ENCODE results near the gene FAM161B. TPM values are rescaled to one million over a fixed set of nuclear protein-coding genes. Genes with fewer than 3 reads are reported as not detected.
"Not testable (repeated sequence)": the region's sequence is repeated elsewhere in the genome, so short reads cannot be mapped to it uniquely, and the experiment has no call there.

FAM161B gene
- polyA plus RNA-seq, 1 experiment = 2.6 TPM

GRCh38 chr14:73996731-73997107 lies 46.8 kb upstream of the FAM161B start:
- no peak for DNase-seq (ENCODE audit: low read depth)
- ChIA-PET POLR2A (no interaction called here), CTCF (no interaction called here)
- Histone ChIP-seq H3K27me3 (ENCODE audit: control insufficient read depth, insufficient read depth, low read length) (no peaks in the 10 kb centered on the region), H3K4me3 (ENCODE audit: low read depth, low read length) (no peak overlapping the region), H3K36me3 (ENCODE audit: control insufficient read depth, insufficient read depth, low read length) (peaks cover 3% of the 10 kb centered on the region; the same call in 1 of the 2 replicates)
- no peak for TF ChIP-seq CTCF (IDR thresholded peaks at IDR 0.05; ENCODE audit: insufficient read depth, low read depth, low read length)

- H3K4me3 ChIP-seq (ENCODE audit: low read depth, low read length) = no peak overlapping the region
- POLR2A ChIA-PET = no interaction called here
- CTCF ChIA-PET = no interaction called here
- no peak for TF ChIP-seq CTCF (IDR thresholded peaks at IDR 0.05; ENCODE audit: insufficient read depth, low read depth, low read length)
- DNase-seq (ENCODE audit: low read depth) = no peak
- no peaks in the 10 kb centered on the region for H3K27me3 ChIP-seq (ENCODE audit: control insufficient read depth, insufficient read depth, low read length)
- H3K36me3 ChIP-seq (ENCODE audit: control insufficient read depth, insufficient read depth, low read length) = peaks cover 3% of the 10 kb centered on the region; the same call in 1 of the 2 replicates
Measured at GRCh38 chr14:73995977-73996378, 46.1 kb upstream of the FAM161B start.

DNA sequence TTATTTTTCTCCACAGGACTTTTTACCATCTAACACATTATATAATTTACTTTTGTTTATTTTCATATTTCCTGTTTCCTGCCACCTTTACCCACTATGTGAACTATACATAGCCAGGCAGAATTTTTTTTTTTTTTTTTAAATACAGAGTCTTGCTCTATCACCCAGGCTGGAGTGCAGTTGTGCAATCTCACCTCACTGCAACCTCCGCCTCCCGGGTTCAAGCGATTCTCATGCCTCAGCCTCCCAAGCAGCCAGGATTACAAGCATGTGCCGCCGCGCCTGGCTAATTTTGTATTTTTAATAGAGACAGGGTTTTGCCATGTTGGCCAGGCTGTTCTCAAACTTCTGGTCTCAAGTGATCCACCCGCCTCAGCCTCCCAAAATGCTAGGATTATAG lies 45.0 kb upstream of the FAM161B start:
- CTCF ChIA-PET = interaction anchor here (1.2 kb wide), 1 partner anchor 10 kb away, joined by 3 read pairs; no protein-coding TSS in a partner anchor
- H3K36me3 ChIP-seq (ENCODE audit: control insufficient read depth, insufficient read depth, low read length); H3K4me3 ChIP-seq (ENCODE audit: low read depth, low read length); H3K27me3 ChIP-seq (ENCODE audit: control insufficient read depth, insufficient read depth, low read length); POLR2A ChIA-PET; DNase-seq (ENCODE audit: low read depth): not testable (repeated sequence)

GRCh38 chr14:73991092-73991491 lies 41.2 kb upstream of the FAM161B start:
- 0 out of 2 replicates have a peak, but pooled peaks cover 1% of the 10 kb centered on the region for H3K36me3 ChIP-seq (ENCODE audit: control insufficient read depth, insufficient read depth, low read length)
- H3K4me3 ChIP-seq (ENCODE audit: low read depth, low read length) = no peak overlapping the region
- no peaks in the 10 kb centered on the region for H3K27me3 ChIP-seq (ENCODE audit: control insufficient read depth, insufficient read depth, low read length)
- TF ChIP-seq CTCF (IDR thresholded peaks at IDR 0.05; ENCODE audit: insufficient read depth, low read depth, low read length) = no peak
- no peak for DNase-seq (ENCODE audit: low read depth)
- ChIA-PET POLR2A (no interaction called here), CTCF (interaction anchor here (0.6 kb wide), 1 partner anchor 96 kb away, joined by 3 read pairs; no protein-coding TSS in a partner anchor)

DNA sequence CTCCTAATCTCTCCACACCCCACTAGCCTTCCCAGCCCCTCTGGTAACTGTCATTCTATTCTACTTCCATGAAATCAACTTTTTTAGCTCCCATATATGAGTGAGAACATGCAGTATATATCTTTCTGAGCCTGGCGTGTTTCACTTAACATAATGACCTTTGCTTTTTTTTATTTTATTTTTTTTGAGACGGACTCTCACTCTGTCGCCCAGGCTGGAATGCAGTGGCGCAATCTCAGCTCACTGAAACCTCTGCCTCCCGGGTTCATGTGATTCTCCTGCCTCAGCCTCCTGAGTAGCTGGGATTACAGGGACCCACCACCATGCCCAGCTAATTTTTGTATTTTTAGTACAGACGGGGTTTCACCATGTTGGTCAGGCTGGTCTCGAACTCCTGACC lies 38.8 kb upstream of the FAM161B start:
- H3K36me3 ChIP-seq (ENCODE audit: control insufficient read depth, insufficient read depth, low read length); H3K4me3 ChIP-seq (ENCODE audit: low read depth, low read length); DNase-seq (ENCODE audit: low read depth); H3K27me3 ChIP-seq (ENCODE audit: control insufficient read depth, insufficient read depth, low read length); POLR2A ChIA-PET: not testable (repeated sequence)
- CTCF ChIA-PET = interaction anchor here (0.6 kb wide), 1 partner anchor 131 kb away, joined by 3 read pairs; no protein-coding TSS in a partner anchor

GRCh38 chr14:73988065-73988464 lies 38.2 kb upstream of the FAM161B start:
- TF ChIP-seq CTCF (IDR thresholded peaks at IDR 0.05; ENCODE audit: insufficient read depth, low read depth, low read length) = no peak
- 0 out of 2 replicates have a peak, but pooled peaks cover 1% of the 10 kb centered on the region for H3K36me3 ChIP-seq (ENCODE audit: control insufficient read depth, insufficient read depth, low read length)
- no peaks in the 10 kb centered on the region for H3K27me3 ChIP-seq (ENCODE audit: control insufficient read depth, insufficient read depth, low read length)
- ChIA-PET CTCF (no interaction called here), POLR2A (no interaction called here)
- H3K4me3 ChIP-seq (ENCODE audit: low read depth, low read length) = no peak overlapping the region
- DNase-seq (ENCODE audit: low read depth) = no peak
